HG02870 (cell line): ENCODE data around the gene ING3.

ENCODE experiments used
- ATAC-seq: cut with Tn5 transposase; IDR thresholded peaks from one replicate; pipeline ENCODE4 v1.9.1; 2021; ENCODE audit warnings: mild to moderate bottlenecking, moderate library complexity; ENCODE audit not compliant: unreplicated experiment

ING3 gene

DNA sequence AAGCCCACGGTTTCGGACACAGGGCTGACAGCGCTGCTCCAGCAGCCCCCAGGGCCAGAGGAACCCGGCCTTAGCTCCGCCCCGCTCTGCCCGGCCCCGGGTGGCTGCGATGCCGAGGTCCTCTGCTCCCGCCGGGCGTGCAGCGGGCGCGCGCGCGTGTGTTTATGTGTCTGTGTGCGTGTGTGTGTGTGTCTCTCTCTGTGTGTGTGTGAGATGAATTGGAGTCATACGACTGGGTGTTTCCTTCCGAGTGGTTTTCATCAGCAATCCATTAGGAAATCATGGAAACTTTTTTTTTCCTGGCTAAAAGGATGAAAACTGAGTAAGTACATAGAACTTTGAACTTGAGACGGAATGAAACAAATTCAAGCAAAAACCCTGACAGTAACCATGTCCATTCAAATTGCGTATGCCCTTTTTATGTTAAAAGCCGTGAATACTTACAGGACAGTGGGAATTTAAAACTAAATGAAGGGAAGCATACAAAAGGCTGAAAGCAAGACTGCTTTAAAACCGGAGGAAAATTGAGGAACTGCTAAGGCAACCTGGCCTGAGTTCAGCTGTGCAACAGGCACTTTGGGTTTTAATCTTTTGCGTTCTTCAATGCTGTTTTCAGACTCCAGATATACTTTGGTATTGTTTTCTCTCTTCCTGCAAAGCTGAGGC, 38.1 kb downstream of the ING3 start, which contains the start of gene CPED1:
Gene CPED1, plus strand, starts transcription at position 121 of the 666 bp plus-strand sequence. CDS start 911 bp downstream, outside the sequence.
- peak; percentile 35 for ATAC-seq

DNA sequence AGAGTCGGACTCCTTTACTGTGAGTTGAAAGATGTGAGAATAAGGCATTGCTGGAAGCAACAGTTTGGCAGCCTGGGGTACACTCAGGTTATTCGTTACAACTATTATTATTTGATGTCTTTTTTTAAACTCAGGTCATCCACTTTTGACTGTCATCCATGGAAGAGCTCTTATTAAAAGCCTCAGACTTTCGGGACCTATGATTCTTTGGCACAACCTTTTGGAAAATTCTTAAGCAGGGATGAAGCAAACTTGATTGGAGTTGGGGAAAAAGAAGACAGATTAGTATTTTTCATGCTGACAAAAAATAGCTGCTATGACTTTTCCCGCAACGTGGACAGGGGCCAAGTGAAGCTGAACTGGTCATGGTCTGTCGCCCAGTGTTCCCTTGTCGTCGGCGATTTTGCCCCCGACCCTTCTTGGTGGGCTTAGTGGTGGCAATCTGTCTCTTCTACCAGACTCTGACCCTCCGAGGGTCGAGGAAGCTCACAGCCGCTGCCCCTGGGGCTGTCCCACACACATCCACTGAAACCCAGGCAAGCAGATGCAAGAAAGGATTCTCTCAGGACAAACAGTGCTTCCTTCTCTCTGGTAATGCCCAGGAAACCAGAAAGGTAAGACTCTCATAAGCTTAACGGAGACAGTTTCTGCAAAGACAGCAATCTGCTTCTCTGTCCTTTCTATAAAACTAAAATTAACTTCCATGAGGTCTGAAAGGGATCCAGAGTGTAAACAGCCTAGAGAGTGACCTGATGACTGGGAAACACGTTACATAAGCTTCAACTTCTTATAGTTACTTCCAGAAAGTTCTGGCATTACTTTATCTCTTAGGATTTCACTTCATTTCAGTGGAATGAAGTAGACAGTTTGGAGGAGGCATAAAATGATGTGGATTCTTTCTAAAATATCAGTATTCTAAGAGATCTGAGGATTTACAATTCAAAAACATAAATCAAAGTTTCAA, 39.0 kb downstream of the ING3 start:
- ATAC-seq: no peak

DNA sequence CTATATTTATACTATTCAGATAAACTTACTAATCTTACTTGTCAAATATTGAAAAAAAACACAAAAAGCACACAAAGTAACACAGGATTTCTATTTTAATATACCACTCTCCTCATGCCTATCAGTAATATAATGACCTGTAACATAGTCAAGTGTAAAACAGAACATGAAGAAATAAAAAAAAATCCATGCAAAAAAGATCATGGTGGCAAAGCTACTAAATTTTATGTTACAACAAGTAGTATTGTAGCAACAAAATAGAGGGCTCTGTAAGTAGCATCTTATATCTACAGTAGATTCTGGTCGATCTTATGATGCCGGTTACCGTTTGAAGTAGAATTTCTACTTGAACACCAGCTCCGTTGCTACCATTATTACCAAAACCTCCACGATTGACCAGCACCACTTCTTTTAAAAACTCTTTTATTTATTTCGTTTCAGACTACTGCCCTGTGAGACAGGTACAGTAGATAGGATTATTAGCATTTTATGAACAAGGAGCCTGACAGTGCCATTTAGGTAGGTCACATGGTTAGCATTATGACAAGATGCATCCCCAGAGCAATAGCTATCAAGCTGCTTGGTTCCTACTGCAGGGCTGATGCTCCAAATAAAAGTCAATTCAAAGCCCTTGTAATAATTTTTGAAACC, 40.0 kb downstream of the ING3 start:
- no peak for ATAC-seq

DNA sequence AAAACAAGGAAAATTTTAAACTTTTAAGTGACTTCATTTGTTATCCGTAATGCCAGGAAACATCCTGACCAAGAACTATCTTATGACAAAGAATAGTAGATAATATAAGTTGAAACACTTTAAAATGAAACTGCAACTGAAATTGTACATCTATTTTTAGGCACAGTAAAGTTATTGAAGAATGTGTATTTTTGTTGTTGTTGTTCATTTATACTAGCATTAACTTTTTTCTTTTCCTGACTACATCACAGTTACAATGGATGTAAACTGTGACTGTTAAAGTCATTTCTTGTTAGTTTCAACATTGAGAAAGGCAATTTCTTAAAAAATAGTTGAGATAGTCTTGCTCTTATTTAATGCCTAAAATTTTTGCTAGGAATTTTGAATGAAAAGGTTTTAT, 40.6 kb downstream of the ING3 start:
- ATAC-seq: no peak

DNA sequence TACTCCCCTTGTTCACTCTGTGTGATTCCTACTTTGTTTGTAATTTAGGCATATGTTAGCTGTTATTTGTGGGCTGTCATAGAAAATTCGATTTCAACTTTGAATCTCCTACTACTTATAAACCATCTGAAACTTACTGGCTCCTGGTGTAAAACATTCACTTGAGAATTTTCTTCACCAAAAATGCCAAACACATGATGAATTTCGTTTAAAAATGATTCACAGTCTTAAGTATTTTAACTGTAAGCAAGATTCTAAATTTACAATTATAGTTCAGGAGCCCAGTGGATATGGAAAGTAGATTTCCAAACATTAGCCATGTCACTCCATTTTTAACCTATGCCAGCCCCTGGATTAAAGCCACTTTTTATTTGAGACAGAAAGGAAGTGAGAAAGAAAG, 41.0 kb downstream of the ING3 start:
- ATAC-seq: no peak

DNA sequence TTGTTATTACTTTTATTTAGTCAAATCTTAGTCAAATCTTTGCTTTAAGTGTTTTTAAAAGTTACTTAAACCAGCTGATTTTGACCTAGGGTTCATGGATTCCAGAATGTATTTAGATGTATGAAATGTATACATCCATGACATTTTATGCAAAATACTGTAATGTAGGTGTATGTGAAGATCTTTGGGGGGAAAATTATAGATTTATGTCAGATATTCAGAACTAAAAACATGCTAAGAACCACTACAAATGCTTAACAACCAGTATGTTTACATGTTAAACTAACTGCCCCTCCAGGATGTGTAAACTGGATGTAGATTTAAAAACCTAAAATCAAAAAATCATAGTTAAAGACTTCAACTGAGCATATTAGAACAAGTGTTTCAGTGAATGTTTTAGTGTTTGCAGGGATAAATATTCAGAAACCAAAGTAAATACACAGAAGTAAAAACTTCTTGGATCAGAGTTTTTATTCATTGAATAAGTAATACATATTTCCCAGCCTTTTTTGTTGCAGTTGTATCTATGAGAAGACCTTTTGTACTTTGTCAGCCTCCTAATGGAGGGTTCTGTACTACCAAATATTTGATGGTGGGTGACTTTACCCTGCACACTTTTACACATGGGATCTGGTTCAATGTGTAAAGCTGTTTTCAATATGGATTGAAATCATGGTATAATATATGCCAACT, 41.8 kb downstream of the ING3 start:
- ATAC-seq: no peak

DNA sequence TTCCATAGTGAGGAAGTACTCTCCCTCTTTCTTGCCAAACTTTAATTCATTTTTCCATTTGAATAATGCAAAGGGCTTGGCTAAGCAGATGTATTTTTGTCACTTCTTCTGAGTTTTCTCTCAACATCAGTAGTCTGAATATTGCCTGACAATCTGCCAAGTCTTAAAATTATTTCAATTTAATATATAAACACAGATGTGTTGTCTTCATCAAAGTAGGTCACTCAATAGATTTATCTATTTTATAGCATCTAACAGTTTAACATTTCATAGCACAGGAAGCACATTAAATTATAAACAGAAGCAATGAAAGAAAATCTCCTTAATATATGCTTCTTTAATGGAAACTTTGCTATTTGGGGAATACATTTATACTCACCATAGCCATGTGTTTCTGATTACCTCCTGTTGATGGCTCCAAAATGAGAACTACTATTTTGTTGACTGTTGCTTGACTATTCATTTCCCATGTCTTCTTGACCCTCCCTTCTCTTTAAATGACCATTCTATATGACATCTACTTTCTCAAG, 42.5 kb downstream of the ING3 start:
- ATAC-seq: no peak

DNA sequence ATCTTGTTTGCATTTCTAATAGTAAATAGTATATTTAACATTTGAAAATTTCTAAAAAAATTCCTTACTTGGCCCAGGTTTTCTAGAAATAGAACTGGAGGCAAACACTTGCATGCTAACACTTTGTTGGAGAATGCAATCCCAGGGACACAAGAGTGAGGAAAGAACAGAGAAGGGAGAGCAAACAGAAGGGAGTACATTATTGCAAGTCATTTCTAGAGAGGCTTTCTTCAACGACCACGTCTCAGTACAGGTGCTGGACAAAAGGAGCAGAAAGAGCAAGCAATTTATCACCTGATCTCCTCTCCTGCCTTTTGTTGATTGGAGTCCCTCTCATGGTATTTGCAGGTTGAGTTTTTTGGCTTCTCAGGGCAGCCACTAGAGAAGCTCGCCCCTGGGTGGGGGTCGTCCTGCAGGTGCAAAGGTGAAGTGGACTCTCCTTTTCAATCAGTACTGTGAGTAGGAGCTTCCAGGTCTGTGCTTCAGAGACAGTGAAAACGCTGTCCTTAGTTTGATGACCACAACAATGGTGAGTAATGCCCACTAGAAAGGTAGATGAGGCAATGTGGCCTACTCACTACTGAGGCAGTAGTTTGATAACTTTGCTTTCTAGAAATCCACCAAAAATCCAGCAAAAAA, 43.1 kb downstream of the ING3 start:
- ATAC-seq: no peak

DNA sequence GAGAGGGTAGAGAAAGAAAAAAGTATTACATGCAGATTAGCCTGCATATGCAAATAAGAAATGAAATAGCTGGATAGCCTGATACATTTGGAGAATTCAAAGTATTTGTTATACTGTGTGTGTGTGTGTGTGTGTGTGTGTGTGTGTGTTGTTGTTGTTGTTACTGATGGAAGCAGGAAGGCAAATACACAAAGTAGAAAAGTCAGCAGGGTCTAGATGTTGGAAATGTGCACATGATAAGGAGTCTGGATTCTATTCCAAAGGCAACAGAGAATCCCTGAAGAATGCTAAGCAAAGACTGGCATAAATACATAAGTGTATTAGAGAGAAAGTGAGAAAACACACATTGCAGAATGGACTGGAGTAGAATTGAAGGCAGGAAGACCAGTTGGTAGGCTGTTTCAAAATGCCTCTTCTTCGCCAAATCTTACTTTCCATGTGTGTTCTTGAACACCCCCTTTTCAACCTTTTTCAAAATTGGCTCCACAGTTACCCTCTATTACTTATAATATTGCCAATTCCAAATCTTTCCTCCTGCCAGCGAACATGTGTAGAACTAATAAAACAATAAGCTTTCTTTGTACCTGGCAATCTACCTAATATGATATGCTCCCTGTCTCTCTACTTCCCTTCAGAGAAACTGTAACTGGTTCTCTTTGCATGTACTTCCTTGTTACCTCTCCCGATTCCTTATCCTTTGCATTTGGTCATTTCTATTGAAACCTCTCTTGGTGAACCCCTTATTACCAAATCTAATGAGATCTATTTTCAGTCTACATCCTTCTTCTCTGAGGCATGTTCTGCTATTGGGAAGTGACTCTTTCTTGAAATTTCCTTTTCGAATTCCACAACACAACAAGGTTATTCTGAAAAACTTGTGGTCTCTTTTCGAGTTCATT, 44.2 kb downstream of the ING3 start:
- no peak for ATAC-seq

DNA sequence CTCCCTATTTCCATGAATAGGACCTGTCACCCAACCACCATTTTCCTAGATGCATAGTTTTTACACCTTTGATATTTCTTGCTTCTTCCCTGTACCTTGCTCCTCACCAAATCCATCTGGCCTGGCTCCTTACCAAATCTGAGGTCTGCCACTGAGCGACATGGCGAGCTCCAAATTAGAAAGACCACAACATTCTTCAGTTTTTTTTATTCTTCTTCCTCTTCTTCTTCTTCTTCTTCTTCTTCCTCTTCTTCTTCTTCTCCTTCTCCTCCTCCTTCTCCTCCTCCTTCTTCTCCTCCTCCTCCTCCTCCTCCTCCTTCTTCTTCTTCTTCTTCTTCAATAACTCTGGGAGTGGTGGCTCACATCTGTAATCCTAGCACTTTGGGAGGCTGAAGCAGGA, 45.1 kb downstream of the ING3 start:
- ATAC-seq: no peak

DNA sequence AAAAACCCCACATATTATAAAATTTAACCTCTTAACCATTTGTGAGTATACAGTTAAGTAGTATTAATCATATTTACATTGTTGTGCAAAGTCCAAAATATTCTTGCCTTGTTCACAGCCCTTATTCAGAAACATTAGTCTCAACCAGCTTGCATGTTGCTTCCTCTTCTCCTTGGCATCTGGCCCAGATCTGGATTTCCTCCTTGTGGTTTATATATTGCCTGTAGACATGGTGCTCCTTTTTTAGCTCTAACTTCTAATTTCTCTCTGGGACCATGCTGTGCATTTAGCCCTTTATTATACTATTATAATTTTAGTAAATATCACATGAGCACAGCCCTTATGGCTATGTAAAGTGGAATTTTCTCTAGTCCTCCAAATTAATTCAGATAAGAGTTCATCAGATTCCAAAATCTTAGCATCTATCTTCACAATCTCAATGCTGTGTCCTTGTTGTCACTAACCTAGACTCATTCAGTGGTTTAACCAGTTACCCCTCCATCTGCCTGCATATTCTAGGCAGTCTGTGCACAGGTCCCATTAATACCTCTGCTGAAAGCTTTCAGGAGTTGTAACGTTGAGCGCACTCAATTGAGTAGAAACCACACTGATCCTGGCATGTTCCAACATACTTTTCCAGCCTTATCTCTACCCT, 45.9 kb downstream of the ING3 start:
- ATAC-seq: no peak

DNA sequence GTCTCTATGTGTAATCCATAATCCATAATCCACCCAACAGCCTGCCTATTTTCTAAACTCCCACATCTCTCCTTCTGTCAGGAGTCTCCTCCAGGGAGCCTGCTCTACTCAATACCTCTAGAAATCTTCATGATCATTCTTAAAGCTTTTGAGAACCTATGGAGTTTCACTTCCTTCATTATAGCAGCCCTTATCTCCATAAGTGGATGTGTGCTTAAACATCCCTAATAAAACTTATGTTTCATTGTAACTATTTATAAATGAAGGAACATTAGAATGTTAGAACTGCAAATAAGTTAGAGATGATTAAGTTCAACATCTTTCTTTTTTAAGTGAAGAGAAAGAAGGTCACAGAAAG, 46.4 kb downstream of the ING3 start:
- no peak for ATAC-seq

DNA sequence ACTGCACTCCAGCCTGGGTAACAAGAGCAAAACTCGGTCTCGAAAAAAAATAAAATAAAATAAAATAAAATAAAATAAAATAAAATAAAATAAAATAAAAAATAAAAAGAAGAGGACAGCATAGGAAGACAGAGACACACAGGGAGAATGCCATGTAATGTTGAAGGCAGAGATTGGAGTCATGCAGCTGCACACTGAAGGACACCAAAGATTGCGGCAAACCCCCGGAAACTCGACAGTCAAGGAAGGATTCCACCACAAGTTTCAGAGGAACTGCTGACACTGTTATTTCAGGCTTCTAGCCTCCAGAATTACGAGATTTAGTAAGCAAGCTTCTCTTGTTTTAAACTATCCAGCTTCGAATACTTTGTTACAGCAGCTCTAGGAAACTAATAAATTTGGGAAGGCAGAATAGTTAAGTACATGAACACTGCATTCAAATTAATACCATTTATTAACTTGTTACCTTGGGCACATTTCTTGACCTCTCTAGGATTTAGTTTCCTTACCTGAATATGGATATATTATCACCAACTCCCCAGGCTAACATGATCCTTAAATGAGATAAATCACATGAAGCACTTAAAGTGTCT, 47.4 kb downstream of the ING3 start:
- no peak for ATAC-seq

DNA sequence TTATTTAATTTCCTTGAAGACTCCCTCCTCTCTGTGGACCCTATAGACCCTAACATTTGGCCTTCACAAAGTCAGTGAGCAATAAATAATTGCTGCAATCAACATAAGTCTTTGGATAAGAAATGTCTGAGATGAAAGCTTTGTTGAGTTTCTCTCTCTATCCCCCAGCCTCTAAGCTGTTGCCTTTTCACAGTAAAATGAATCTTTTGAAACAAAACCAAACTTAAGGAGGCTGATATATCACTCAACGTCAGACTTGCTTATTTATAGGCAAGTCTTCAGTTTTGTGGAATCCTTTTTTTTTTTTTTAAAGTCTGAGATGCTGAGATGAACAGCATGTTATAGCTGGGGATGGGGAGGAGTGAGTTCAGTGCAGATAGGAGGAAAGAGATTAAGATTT, 47.9 kb downstream of the ING3 start:
- no peak for ATAC-seq

DNA sequence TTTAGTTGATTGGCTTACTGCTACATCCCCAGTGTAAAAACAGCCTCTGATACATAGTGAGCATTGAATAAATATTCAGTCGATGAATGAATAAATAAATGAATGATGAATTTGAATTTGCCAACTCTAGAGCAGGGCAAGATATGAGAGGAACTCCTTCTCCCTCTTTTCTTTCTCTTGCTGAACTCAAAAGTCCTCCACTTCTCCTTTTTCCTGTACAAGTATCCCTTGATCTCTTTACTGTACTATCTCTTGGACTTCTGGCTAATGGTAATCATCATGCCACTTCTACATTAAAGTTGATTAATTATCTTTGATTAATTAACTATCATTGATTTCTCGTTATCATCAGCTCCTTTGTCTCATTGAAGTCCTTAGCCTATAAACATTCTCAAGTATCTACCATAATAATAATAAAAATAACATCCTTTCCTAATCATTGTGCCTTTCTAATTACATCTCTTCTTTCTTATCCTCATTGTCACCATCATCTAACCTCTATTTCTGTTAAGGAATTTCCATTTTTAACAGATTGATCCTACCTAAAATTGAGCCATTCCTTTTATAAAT, 48.5 kb downstream of the ING3 start:
- no peak for ATAC-seq

DNA sequence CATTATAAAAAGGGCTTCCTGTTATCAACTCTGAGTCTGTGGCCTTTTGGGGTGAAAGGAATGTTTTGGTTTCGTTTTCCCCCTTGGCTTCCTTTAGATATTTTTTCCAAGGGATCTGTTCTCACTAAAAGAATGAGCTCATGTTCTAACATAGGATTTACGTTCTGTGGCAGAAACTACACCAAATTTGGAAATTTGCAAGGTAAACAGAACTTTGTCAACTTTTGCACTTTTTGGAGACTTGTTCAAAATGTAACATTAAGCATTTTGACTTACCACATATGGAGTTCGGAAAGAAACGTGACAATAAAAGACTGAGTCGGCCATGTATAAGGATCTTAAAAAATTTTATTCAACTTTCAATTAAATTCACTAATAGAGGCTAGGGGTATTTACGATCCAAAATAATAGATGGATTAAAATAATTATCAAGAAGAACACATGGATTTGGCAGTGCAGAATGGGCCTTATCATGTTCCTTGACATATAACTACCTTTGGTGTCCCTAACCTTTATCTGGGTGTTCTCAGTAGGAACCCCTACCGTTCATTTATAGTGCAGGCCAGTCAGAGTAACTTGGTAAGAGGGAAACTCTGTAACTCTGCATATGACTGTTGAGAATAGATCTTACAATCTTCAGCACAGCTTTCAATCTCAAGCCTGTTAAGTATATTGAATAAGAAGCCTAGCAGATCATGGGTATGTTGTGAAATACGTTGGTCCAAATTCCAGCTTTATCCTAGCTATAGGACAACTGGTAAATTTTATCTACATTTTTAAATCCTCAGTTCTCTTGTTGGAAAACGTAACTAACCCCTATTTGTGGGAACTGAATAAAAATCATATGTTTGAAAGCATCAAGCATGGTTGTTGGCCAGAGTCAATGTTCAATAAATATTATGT, 49.8 kb downstream of the ING3 start:
- no peak for ATAC-seq

DNA sequence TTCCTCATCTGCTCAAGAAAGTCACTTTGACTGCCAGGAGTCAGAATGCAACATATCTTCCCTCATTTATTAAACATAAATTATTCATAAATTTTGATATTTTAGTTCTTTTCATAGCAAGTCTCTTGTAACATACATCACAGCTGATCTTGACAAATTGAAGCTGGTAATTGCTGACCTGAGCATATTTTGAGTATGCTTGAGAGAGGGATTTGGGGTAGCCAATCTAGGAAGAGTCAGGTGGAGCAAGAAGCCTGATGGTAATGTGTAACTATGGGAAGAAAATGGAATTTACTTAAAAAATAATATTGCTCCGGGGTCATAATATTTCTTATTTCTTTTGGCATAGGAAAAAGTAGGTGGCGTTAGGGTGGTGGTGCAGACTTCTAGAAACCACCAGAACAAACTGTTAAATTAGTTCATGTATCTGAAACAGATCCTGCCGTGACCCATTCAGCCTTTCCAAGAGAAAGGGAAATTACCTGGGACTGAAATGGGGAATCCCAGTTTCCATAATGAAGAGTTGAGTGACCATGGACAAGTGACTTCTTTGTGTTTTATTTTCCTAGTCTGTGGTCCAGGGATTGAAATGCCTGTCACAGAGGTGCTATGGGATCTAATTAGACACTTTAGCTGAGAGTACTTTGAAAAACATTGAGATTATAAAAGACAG, 50.8 kb downstream of the ING3 start:
- ATAC-seq: no peak
